Neuronal stem cell (in vitro differentiated cells): ENCODE measurements around the gene PGRMC2.

Source experiments
- DNase-seq: peaks from one replicate; pipeline ENCODE4 v3.0.0-alpha.2; 2013; ENCODE audit warnings: low spot score
- H2AFZ ChIP-seq: one replicate; pipeline ENCODE4 v1.6.1; 2013; ENCODE audit warnings: mild to moderate bottlenecking, low read length, inconsistent platforms
- H2AK5ac ChIP-seq: 2 replicates; pipeline ENCODE4 v1.6.1; 2013; ENCODE audit warnings: low read depth, mild to moderate bottlenecking, inconsistent platforms, low read length, moderate library complexity, mixed read lengths
- H2BK120ac ChIP-seq: 2 replicates; pipeline ENCODE4 v1.6.1; 2013; ENCODE audit warnings: low read depth, mild to moderate bottlenecking, inconsistent platforms, low read length, moderate library complexity, mixed read lengths
- H2BK12ac ChIP-seq: one replicate; pipeline ENCODE4 v1.6.1; 2013; ENCODE audit warnings: low read length, inconsistent platforms
- H2BK15ac ChIP-seq: 2 replicates; pipeline ENCODE4 v1.6.1; 2013; ENCODE audit warnings: mild to moderate bottlenecking, low read length, inconsistent platforms, mixed read lengths
- H2BK5ac ChIP-seq: one replicate; pipeline ENCODE4 v1.6.1; 2013; ENCODE audit warnings: inconsistent platforms, mild to moderate bottlenecking, low read length, moderate library complexity
- H3K14ac ChIP-seq: one replicate; pipeline ENCODE4 v1.6.1; 2013; ENCODE audit warnings: low read length, inconsistent platforms
- H3K18ac ChIP-seq: 2 replicates; pipeline ENCODE4 v1.6.1; 2013; ENCODE audit warnings: low read length, inconsistent platforms
- H3K23ac ChIP-seq: 2 replicates; pipeline ENCODE4 v1.6.1; 2013; ENCODE audit warnings: low read depth, mild to moderate bottlenecking, mixed read lengths, low read length, inconsistent platforms; ENCODE audit not compliant: poor library complexity
- H3K27ac ChIP-seq: replicated peaks from 3 replicates; pipeline ENCODE4 v1.5.1; 2013; ENCODE audit warnings: low read length, inconsistent platforms
- H3K27me3 ChIP-seq, 3 experiments: 2 replicates each; pipeline ENCODE4 v1.6.1; 2013; ENCODE audit warnings: low read length in 3 of 3, mild to moderate bottlenecking in 2 of 3, inconsistent platforms in 1 of 3, low read depth in 1 of 3, mixed read lengths in 1 of 3, moderate library complexity in 1 of 3; ENCODE audit not compliant: control insufficient read depth in 3 of 3, insufficient read depth in 3 of 3
- H3K36me3 ChIP-seq, 2 donors: replicated peaks in 1 of 2; 2 replicates each; pipeline ENCODE4 v1.6.1; 2013; ENCODE audit warnings: low read length in 2 of 2; ENCODE audit not compliant: control insufficient read depth in 2 of 2, insufficient read depth in 2 of 2
- H3K4ac ChIP-seq: 2 replicates; pipeline ENCODE4 v1.6.1; 2013; ENCODE audit warnings: inconsistent platforms, mild to moderate bottlenecking, low read length, moderate library complexity
- H3K4me1 ChIP-seq, 2 donors: 1 replicate in 1 of 2; 2 replicates in 1 of 2; pipeline ENCODE4 v1.6.1; 2013; ENCODE audit warnings: low read length in 2 of 2, low read depth in 1 of 2; ENCODE audit not compliant: control insufficient read depth in 2 of 2, insufficient read depth in 1 of 2
- H3K4me2 ChIP-seq: one replicate; pipeline ENCODE4 v1.6.1; 2013; ENCODE audit warnings: mild to moderate bottlenecking, low read length, inconsistent platforms; ENCODE audit not compliant: insufficient read depth, poor library complexity, severe bottlenecking
- H3K4me3 ChIP-seq, 2 donors: 2 replicates each; pipeline ENCODE4 v1.5.1; 2013; ENCODE audit warnings: low read length in 2 of 2, mild to moderate bottlenecking in 2 of 2, inconsistent platforms in 1 of 2, moderate library complexity in 1 of 2
- H3K79me1 ChIP-seq: one replicate; pipeline ENCODE4 v1.6.1; 2013; ENCODE audit warnings: low read depth, mild to moderate bottlenecking, inconsistent platforms, low read length, moderate library complexity
- H3K9ac ChIP-seq: one replicate; pipeline ENCODE4 v1.6.1; 2013; ENCODE audit warnings: mild to moderate bottlenecking, low read depth, low read length, inconsistent platforms; ENCODE audit not compliant: poor library complexity
- H3K9me3 ChIP-seq, 2 donors: replicated peaks in 1 of 2; 2 replicates each; pipeline versions ENCODE3 to v1.6.1; 2013; ENCODE audit warnings: low read length in 2 of 2, mild to moderate bottlenecking in 2 of 2, inconsistent platforms in 1 of 2, low read depth in 1 of 2, mixed read lengths in 1 of 2, moderate library complexity in 1 of 2; ENCODE audit not compliant: control insufficient read depth in 2 of 2, insufficient read depth in 1 of 2
- H4K8ac ChIP-seq: one replicate; pipeline ENCODE4 v1.6.1; 2013; ENCODE audit warnings: low read depth, mild to moderate bottlenecking, inconsistent platforms, low read length, moderate library complexity
- H4K91ac ChIP-seq: one replicate; pipeline ENCODE4 v1.6.1; 2013; ENCODE audit warnings: low read length, low read depth, mild to moderate bottlenecking, inconsistent platforms; ENCODE audit not compliant: poor library complexity
- WGBS, 2 donors: extraction: QIAGEN DNeasy Blood & Tissue Kit; methylation state at CpG; one replicate each; pipeline ENCODE4 v1.1.7; 2013; ENCODE audit warnings: missing lambda C conversion rate in 2 of 2, mixed read lengths in 1 of 2; ENCODE audit not compliant: insufficient read length in 2 of 2, insufficient replicate concordance in 1 of 2; ENCODE audit errors: extremely low coverage in 2 of 2; 5-methylcytosine and 5-hydroxymethylcytosine counted together

The PGRMC2 gene

GRCh38 chr4:128295255-128295654 is 7.6 kb upstream of the PGRMC2 start:
- no peak overlapping the region for H3K27ac ChIP-seq
- H2AK5ac ChIP-seq: no peak overlapping the region
- no peak overlapping the region for H3K14ac ChIP-seq
- no peaks in the 10 kb centered on the region for H3K27me3 ChIP-seq
- no peak overlapping the region for H3K9ac ChIP-seq
- no peak overlapping the region for H2AFZ ChIP-seq
- no peak overlapping the region for H2BK120ac ChIP-seq
- no peak overlapping the region for H3K4ac ChIP-seq
- no peak overlapping the region for H2BK5ac ChIP-seq
- no peak for DNase-seq
- H3K9me3 ChIP-seq: no peaks in the 10 kb centered on the region
- no peak overlapping the region for H3K18ac ChIP-seq
- no peak overlapping the region for H2BK12ac ChIP-seq
- H3K36me3 ChIP-seq: no peaks in the 10 kb centered on the region
- no peak overlapping the region for H4K8ac ChIP-seq
- no peak overlapping the region for H2BK15ac ChIP-seq
- no peak overlapping the region for H3K23ac ChIP-seq
- H3K79me1 ChIP-seq: no peaks in the 10 kb centered on the region
- WGBS, 2 donors: no CpG with 5 or more reads among the region's 2 CpGs
- peaks cover 0 to 2% of the 10 kb centered on the region in 2 donors for H3K4me1 ChIP-seq
- no peak overlapping the region for H3K4me3 ChIP-seq
- H3K4me2 ChIP-seq: no peak overlapping the region
- no peak overlapping the region for H4K91ac ChIP-seq

- H3K4me1 ChIP-seq: peaks cover 0 to 2% of the 10 kb centered on the region in 2 donors
- DNase-seq: no peak
- H3K27me3 ChIP-seq: no peaks in the 10 kb centered on the region
- H2AFZ ChIP-seq: no peak overlapping the region
- H3K9me3 ChIP-seq: no peaks in the 10 kb centered on the region
- WGBS, 2 donors: no CpG with 5 or more reads among the region's 3 CpGs
- no peak overlapping the region for H3K4me2 ChIP-seq
- no peak overlapping the region for H3K27ac ChIP-seq
- H2BK12ac ChIP-seq: no peak overlapping the region
- H2BK15ac ChIP-seq: no peak overlapping the region
- H3K4me3 ChIP-seq: no peak overlapping the region
- no peak overlapping the region for H3K14ac ChIP-seq
- no peak overlapping the region for H3K23ac ChIP-seq
- no peak overlapping the region for H2BK5ac ChIP-seq
- H3K18ac ChIP-seq: no peak overlapping the region
- H4K8ac ChIP-seq: no peak overlapping the region
- no peak overlapping the region for H3K4ac ChIP-seq
- no peak overlapping the region for H4K91ac ChIP-seq
- no peak overlapping the region for H3K9ac ChIP-seq
- no peak overlapping the region for H2BK120ac ChIP-seq
- no peaks in the 10 kb centered on the region for H3K79me1 ChIP-seq
- no peaks in the 10 kb centered on the region for H3K36me3 ChIP-seq
- H2AK5ac ChIP-seq: no peak overlapping the region
These were observed 6.9 kb upstream of the PGRMC2 start for GRCh38 chr4:128294464-128294863.

- Histone ChIP-seq H3K27me3 (no peaks in the 10 kb centered on the region), H2AK5ac (no peak overlapping the region), H3K4ac (no peak overlapping the region), H4K91ac (no peak overlapping the region), H3K4me2 (no peak overlapping the region), H3K79me1 (peaks cover 2% of the 10 kb centered on the region), H2BK120ac (no peak overlapping the region), H2AFZ (no peak overlapping the region), H4K8ac (no peak overlapping the region), H3K4me3 (no peak overlapping the region), H3K9me3 (no peaks in the 10 kb centered on the region), H3K18ac (no peak overlapping the region), H3K23ac (no peak overlapping the region), H3K27ac (no peak overlapping the region), H2BK5ac (no peak overlapping the region), H3K4me1 (peaks cover 0 to 4% of the 10 kb centered on the region in 2 donors), H3K36me3 (no peaks in the 10 kb centered on the region), H3K14ac (no peak overlapping the region), H2BK12ac (no peak overlapping the region), H3K9ac (no peak overlapping the region), H2BK15ac (no peak overlapping the region)
- DNase-seq: no peak
- no CpG with 5 or more reads among the region's 2 CpGs for WGBS, 2 donors
These were observed 4.7 kb upstream of the PGRMC2 start for GRCh38 chr4:128292349-128292748.

GRCh38 chr4:128291096-128291495 is 3.5 kb upstream of the PGRMC2 start:
- WGBS, 2 donors: no CpG with 5 or more reads among the region's 2 CpGs

More at GRCh38 chr4:128291096-128291495, 3.5 kb upstream of the PGRMC2 start:
- no peak overlapping the region for H2BK15ac ChIP-seq
- H3K9ac ChIP-seq: no peak overlapping the region
- H2BK5ac ChIP-seq: no peak overlapping the region
- no peak overlapping the region for H2AFZ ChIP-seq
- no peak overlapping the region for H3K27ac ChIP-seq
- H3K9me3 ChIP-seq: no peaks in the 10 kb centered on the region
- H3K79me1 ChIP-seq: peaks cover 2% of the 10 kb centered on the region
- no peaks in the 10 kb centered on the region for H3K36me3 ChIP-seq
- no peak overlapping the region for H3K23ac ChIP-seq
- no peak overlapping the region for H3K18ac ChIP-seq
- H3K4me1 ChIP-seq: peaks cover 0 to 4% of the 10 kb centered on the region in 2 donors
- H3K4me3 ChIP-seq: no peak overlapping the region
- no peak overlapping the region for H2AK5ac ChIP-seq
- no peak overlapping the region for H3K4me2 ChIP-seq
- H4K8ac ChIP-seq: no peak overlapping the region
- H4K91ac ChIP-seq: no peak overlapping the region
- no peak overlapping the region for H2BK12ac ChIP-seq
- H3K27me3 ChIP-seq: no peaks in the 10 kb centered on the region
- DNase-seq: no peak
- H2BK120ac ChIP-seq: no peak overlapping the region
- no peak overlapping the region for H3K4ac ChIP-seq
- H3K14ac ChIP-seq: no peak overlapping the region
